Activated CD8-positive, alpha-beta T cell treated with anti-CD3 and anti-CD28 coated beads for 36 hours (primary cell): ENCODE data around the gene TOR4A. TPM values are rescaled to one million over a fixed set of nuclear protein-coding genes. Genes with fewer than 3 reads are reported as not detected.
A peak's percentile ranks its signal among the peaks of the same experiment; 100 is the strongest.

Experiments used
- ATAC-seq: fragments of 200-7000 bp; cut with Tn5 transposase; one replicate; pipeline ENCODE4 v1.10.0; 2021; ENCODE audit warnings: mild to moderate bottlenecking, moderate library complexity
- CTCF ChIA-PET: fragments of 350-600 bp; sonication (Branson Sonifier 250); formaldehyde crosslinking; loops from one replicate; lab custom pipeline; 2021; ENCODE audit warnings: antibody characterized with exemption; lab: Charles Lee
- POLR2A ChIA-PET: fragments of 350-600 bp; sonication (Branson Sonifier 250); formaldehyde crosslinking; loops from one replicate; lab custom pipeline; 2021; ENCODE audit warnings: antibody characterized with exemption; lab: Charles Lee
- DNase-seq: peaks from one replicate; pipeline ENCODE4 v3.0.0-alpha.2; 2020
- H3K27ac Mint-ChIP-seq: one replicate; pipeline ENCODE4 v1.8.0; 2021; ENCODE audit warnings: mild to moderate bottlenecking, mixed read lengths
- H3K27me3 Mint-ChIP-seq: one replicate; pipeline ENCODE4 v1.8.0; 2021; ENCODE audit warnings: mixed read lengths
- H3K36me3 Mint-ChIP-seq: one replicate; pipeline ENCODE4 v1.8.0; 2021; ENCODE audit warnings: low read depth, mixed read lengths
- H3K4me1 Mint-ChIP-seq: one replicate; pipeline ENCODE4 v1.8.0; 2021; ENCODE audit warnings: low read depth, mixed read lengths
- H3K4me3 Mint-ChIP-seq: one replicate; pipeline ENCODE4 v1.8.0; 2021; ENCODE audit warnings: mild to moderate bottlenecking, moderate library complexity, mixed read lengths
- H3K9me3 Mint-ChIP-seq: one replicate; pipeline ENCODE4 v1.8.0; 2021; ENCODE audit warnings: mixed read lengths
- intact Hi-C: fragments of 100-400 bp; cut with micrococcal nuclease; formaldehyde crosslinking; loops from one replicate; pipeline ENCODE4 v1.10.0; 2022
- total RNA-seq, 2 experiments: library from RNA; stranded (reverse); gene quantifications; one replicate each; pipeline ENCODE4 v1.2.3, GENCODE V29; 2021
- TF ChIP-seq, protein P1 (sequence below): fragments of 200-600 bp; IDR thresholded peaks from one replicate; pipeline ENCODE4 v1.8.0; 2022; ENCODE audit warnings: antibody characterized with exemption, mild to moderate bottlenecking

Gene TOR4A
- total RNA-seq, 2 experiments from 2014 or later: 2.9 to 3.0 TPM

DNA sequence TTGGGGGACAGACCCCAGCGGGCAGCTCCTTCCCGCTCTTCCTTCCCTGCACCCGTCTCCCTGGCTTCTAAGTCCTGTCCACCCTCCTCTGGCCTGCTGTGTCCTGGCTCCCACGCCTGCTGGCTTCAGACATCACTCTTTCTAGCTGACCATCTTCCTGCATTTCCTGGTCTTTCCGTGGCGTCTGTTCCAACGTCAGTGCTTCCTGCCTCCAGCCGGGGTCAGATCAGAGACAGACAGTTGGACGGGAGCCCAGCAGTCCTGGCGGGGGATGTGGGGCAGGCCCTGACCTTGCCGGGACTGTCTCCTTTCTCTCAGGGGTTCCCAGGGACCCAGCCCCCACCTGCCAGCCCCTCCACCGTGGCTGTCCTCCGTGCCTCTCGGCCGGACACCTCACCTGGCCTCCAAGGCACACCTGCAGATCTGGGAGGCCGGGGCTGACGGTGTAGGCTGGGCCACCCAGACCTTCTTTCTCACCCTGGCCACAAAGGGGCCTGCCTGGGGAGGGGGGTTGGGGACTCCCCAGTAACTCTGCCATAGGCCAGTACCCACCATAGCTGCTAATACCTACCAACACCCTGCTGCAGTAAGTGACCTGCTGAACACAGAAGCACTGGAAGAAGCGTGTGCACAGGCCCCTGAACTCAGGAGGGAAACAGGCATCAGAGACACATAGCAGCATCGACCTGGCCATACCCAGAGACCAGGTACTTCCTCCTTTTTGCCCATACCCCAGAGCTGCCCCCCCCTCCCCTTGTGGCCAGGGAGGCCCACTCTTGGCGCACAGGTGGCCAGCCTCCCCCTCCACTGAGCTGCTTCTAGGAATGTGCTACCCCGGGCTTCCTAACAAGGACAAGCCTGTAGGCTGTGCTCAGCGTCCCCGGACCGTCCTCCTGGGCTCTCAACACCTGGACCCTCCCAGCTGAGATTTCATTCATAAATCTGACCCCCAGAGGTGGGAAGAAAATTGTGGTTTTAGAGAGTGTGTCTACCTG lies 19.4 kb downstream of the TOR4A start:
- H3K4me3 Mint-ChIP-seq: peak overlapping the region; percentile 1
- ATAC-seq: no peak
- TF ChIP-seq, protein P1, sequence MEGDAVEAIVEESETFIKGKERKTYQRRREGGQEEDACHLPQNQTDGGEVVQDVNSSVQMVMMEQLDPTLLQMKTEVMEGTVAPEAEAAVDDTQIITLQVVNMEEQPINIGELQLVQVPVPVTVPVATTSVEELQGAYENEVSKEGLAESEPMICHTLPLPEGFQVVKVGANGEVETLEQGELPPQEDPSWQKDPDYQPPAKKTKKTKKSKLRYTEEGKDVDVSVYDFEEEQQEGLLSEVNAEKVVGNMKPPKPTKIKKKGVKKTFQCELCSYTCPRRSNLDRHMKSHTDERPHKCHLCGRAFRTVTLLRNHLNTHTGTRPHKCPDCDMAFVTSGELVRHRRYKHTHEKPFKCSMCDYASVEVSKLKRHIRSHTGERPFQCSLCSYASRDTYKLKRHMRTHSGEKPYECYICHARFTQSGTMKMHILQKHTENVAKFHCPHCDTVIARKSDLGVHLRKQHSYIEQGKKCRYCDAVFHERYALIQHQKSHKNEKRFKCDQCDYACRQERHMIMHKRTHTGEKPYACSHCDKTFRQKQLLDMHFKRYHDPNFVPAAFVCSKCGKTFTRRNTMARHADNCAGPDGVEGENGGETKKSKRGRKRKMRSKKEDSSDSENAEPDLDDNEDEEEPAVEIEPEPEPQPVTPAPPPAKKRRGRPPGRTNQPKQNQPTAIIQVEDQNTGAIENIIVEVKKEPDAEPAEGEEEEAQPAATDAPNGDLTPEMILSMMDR: no peak
- DNase-seq: no peak
- intact Hi-C loops: loop anchor here (10.0 kb wide), 1 partner anchor 108 kb away; no protein-coding TSS in a partner anchor
- ChIA-PET POLR2A (no interaction called here), CTCF (interaction anchor here (0.6 to 1.2 kb wide), 4 partner anchors 147 to 255 kb away, joined by 3 to 8 read pairs (median 3); partner anchors contain the start of gene MRPL41)
- H3K27me3 Mint-ChIP-seq: peaks cover 43% of the 10 kb centered on the region
- H3K4me1 Mint-ChIP-seq: peaks cover 8% of the 10 kb centered on the region
- H3K27ac Mint-ChIP-seq: no peak overlapping the region
- no peaks in the 10 kb centered on the region for H3K36me3 Mint-ChIP-seq
- no peaks in the 10 kb centered on the region for H3K9me3 Mint-ChIP-seq

DNA sequence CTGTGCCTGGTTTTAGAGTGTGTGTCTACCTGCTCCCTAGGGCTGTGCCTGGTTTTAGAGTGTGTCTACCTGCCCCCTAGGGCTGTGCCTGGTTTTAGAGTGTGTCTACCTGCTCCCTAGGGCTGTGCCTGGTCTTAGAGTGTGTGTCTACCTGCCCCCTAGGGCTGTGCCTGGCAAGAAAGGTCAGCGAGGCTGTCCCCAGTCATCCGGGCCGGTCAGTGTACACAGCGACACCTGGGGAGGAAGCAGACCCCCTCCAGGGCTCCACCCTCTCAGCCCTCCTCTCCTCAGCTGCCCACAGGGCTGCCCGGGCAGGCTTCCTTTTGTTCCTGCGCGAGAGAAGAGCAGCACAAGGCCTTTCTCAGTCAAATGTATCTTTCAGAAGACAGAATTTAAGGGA lies 20.4 kb downstream of the TOR4A start:
- DNase-seq (no peak), ATAC-seq (no peak)
- no peaks in the 10 kb centered on the region for H3K9me3 Mint-ChIP-seq
- peaks cover 8% of the 10 kb centered on the region for H3K4me1 Mint-ChIP-seq
- no peaks in the 10 kb centered on the region for H3K36me3 Mint-ChIP-seq
- CTCF ChIA-PET: no interaction called here
- H3K27ac Mint-ChIP-seq: no peak overlapping the region
- POLR2A ChIA-PET: interaction anchor here (1.0 kb wide), 1 partner anchor 18 kb away, joined by 4 read pairs; no protein-coding TSS in a partner anchor
- H3K4me3 Mint-ChIP-seq: no peak overlapping the region
- TF ChIP-seq, protein P1: no peak
- intact Hi-C loops: loop anchor here (10.0 kb wide), 1 partner anchor 107 kb away; no protein-coding TSS in a partner anchor
- peaks cover 41% of the 10 kb centered on the region for H3K27me3 Mint-ChIP-seq

DNA sequence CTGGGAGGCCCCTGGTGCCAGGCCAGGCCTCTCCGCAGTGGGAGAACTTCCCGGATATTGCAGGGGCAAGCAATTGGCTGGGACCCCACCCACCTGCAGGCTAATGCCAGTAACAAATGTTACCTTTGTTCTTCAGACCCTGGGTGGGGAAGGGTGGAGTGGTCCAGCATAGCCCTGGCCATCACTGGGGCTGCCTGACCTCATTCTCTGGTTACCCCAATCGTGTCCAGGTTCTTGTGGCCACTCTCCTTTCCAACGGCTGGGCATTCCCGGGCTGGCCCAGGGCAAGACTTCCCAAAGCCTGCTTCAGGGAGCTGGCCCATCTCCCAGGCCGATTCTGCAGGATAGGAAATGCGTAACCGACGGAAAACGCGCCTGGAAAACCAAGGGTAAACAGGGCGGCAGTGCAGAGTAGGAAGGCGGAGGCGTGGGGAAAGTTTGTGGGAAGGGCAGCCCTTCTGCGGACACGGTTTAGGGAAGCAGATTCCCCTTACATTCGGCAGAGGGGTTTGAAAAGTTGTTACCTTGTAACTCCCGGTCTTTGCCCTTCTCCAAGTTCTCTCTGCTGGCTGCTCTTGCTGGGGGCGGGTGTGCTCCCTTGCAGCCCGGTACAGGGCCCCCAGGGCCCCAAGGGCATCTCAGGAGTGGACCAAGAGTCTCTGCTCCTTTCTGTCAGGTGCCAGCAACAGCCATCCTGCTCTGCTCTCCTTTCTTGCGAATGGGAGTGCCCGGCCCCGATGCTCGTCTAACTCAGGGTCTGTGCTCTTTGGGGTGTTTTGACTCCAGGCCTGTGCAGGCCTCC lies 21.1 kb downstream of the TOR4A start:
- Mint-ChIP-seq H3K4me1 (peaks cover 8% of the 10 kb centered on the region), H3K4me3 (no peak overlapping the region), H3K27ac (no peak overlapping the region), H3K27me3 (peaks cover 37% of the 10 kb centered on the region), H3K36me3 (no peaks in the 10 kb centered on the region), H3K9me3 (no peaks in the 10 kb centered on the region)
- TF ChIP-seq, protein P1: no peak
- DNase-seq: no peak
- CTCF ChIA-PET: interaction anchor here (0.8 kb wide), 1 partner anchor 9 kb away, joined by 3 read pairs; no protein-coding TSS in a partner anchor
- POLR2A ChIA-PET: interaction anchor here (1.0 kb wide), 1 partner anchor 17 kb away, joined by 4 read pairs; no protein-coding TSS in a partner anchor
- intact Hi-C loops: loop anchor here (10.0 kb wide), 1 partner anchor 106 kb away; no protein-coding TSS in a partner anchor
- ATAC-seq: no peak

DNA sequence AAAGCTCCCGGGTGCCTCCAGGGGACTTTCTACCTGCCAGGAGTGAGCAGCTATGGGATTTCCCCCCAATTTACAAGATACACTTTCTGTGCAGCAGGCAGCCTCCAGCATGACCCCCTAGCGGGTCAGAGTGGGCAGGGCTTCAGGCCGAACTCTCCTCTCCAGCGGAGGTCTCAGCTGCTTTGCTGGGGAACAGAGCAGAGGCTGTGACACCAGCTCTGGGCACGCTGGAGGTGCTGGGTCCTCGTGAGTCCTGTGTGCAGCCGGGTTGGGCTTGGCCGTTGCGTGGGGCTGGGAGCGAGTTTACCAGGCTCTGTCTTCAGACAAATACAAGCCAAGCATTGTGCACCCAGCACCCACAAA lies 21.7 kb downstream of the TOR4A start:
- no peaks in the 10 kb centered on the region for H3K9me3 Mint-ChIP-seq
- no peak for ATAC-seq
- TF ChIP-seq, protein P1: no peak
- CTCF ChIA-PET: interaction anchor here (0.8 kb wide), 1 partner anchor 9 kb away, joined by 3 read pairs; no protein-coding TSS in a partner anchor
- H3K36me3 Mint-ChIP-seq: no peaks in the 10 kb centered on the region
- POLR2A ChIA-PET: interaction anchor here (1.0 kb wide), 1 partner anchor 17 kb away, joined by 4 read pairs; no protein-coding TSS in a partner anchor
- H3K27ac Mint-ChIP-seq: no peak overlapping the region
- DNase-seq: no peak
- intact Hi-C loops: loop anchor here (10.0 kb wide), 1 partner anchor 106 kb away; no protein-coding TSS in a partner anchor
- peaks cover 35% of the 10 kb centered on the region for H3K27me3 Mint-ChIP-seq
- no peak overlapping the region for H3K4me3 Mint-ChIP-seq
- H3K4me1 Mint-ChIP-seq: peaks cover 8% of the 10 kb centered on the region
